ENCODE data around the gene DGKZ. TPM values are rescaled to one million over a fixed set of nuclear protein-coding genes. Genes with fewer than 3 reads are reported as not detected.

Gene DGKZ
- total and polyA plus RNA-seq, 2 of the 13 experiments (the other 11 are each of a cell fraction or from before 2014, with no cell fraction given): 15.8 to 20.7 TPM

- TF ChIP-seq YY1 (IDR thresholded peaks at IDR 0.05; ENCODE audit: insufficient read depth, insufficient replicate concordance, low read depth, low read length): peak; percentile 54
- TF ChIP-seq PRDM15 (CRISPR knock-in tag; IDR thresholded peaks at IDR 0.05): peak; percentile 78
- TF ChIP-seq NFIC (IDR thresholded peaks at IDR 0.05; ENCODE audit: low read length): no peak
- TF ChIP-seq, protein P1, sequence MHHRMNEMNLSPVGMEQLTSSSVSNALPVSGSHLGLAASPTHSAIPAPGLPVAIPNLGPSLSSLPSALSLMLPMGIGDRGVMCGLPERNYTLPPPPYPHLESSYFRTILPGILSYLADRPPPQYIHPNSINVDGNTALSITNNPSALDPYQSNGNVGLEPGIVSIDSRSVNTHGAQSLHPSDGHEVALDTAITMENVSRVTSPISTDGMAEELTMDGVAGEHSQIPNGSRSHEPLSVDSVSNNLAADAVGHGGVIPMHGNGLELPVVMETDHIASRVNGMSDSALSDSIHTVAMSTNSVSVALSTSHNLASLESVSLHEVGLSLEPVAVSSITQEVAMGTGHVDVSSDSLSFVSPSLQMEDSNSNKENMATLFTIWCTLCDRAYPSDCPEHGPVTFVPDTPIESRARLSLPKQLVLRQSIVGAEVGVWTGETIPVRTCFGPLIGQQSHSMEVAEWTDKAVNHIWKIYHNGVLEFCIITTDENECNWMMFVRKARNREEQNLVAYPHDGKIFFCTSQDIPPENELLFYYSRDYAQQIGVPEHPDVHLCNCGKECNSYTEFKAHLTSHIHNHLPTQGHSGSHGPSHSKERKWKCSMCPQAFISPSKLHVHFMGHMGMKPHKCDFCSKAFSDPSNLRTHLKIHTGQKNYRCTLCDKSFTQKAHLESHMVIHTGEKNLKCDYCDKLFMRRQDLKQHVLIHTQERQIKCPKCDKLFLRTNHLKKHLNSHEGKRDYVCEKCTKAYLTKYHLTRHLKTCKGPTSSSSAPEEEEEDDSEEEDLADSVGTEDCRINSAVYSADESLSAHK (CRISPR knock-in tag; IDR thresholded peaks at IDR 0.05; ENCODE audit: borderline replicate concordance): no peak
- TF ChIP-seq SOX6 (IDR thresholded peaks at IDR 0.05): no peak
- no peak for TF ChIP-seq SOX6 (CRISPR knock-in tag; IDR thresholded peaks at IDR 0.05)
- TF ChIP-seq ZNF7 (CRISPR knock-in tag; IDR thresholded peaks at IDR 0.05): no peak
- TF ChIP-seq ELF3 (CRISPR knock-in tag; IDR thresholded peaks at IDR 0.05): peak; percentile 81
- no peak for TF ChIP-seq MZF1 (CRISPR knock-in tag; IDR thresholded peaks at IDR 0.05; ENCODE audit: borderline replicate concordance)
- TF ChIP-seq ZNF629 (CRISPR knock-in tag; conservative IDR thresholded peaks at IDR 0.05): no peak
- TF ChIP-seq MAZ (IDR thresholded peaks at IDR 0.05; ENCODE audit: borderline replicate concordance, low read depth, low read length): 0 out of 2 replicates have a peak, but pooled peaks have one; percentile 31
- TF ChIP-seq MAZ (CRISPR knock-in tag; IDR thresholded peaks at IDR 0.05; ENCODE audit: low read depth): peak; percentile 80
- 0 out of 2 replicates have a peak, but pooled peaks have one; percentile 48 for TF ChIP-seq TMF1 (CRISPR knock-in tag; IDR thresholded peaks at IDR 0.05; ENCODE audit: low read depth)
- TF ChIP-seq ZNF841 (CRISPR knock-in tag; IDR thresholded peaks at IDR 0.05; ENCODE audit: borderline replicate concordance): no peak
- no peak for TF ChIP-seq ZBTB34 (CRISPR knock-in tag; IDR thresholded peaks at IDR 0.05)
- TF ChIP-seq FOXP4 (CRISPR knock-in tag; IDR thresholded peaks at IDR 0.05): no peak
- no peak for TF ChIP-seq ZNF343 (CRISPR knock-in tag; IDR thresholded peaks at IDR 0.05)
- TF ChIP-seq MEIS2 (CRISPR knock-in tag; IDR thresholded peaks at IDR 0.05): 0 out of 2 replicates have a peak, but pooled peaks have one; percentile 36
- no peak for TF ChIP-seq HNRNPLL (IDR thresholded peaks at IDR 0.05; ENCODE audit: low read depth, low read length, poor library complexity, severe bottlenecking)
- 0 out of 2 replicates have a peak, but pooled peaks have one; percentile 16 for TF ChIP-seq TAF1 (CRISPR knock-in tag; IDR thresholded peaks at IDR 0.05)
- TF ChIP-seq XRCC5 (optimal IDR thresholded peaks at IDR 0.05; ENCODE audit: low read length): peak; percentile 65
Measured at GRCh38 chr11:46346886-46347636, at the start of gene DGKZ (continued).

Measured in HepG2 (cell line).